Measurements from ENCODE around the gene C11orf52. TPM values are rescaled to one million over a fixed set of nuclear protein-coding genes. Genes with fewer than 3 reads are reported as not detected.

C11orf52 gene
- total RNA-seq, 1 experiment from 2014 or later, result 4.0 TPM

GRCh38 chr11:111908639-111909305 is 9.9 kb upstream of the C11orf52 start:
- H3K4ac ChIP-seq (ENCODE audit: low read depth, low read length), result no peak overlapping the region
- no peak overlapping the region for H3K14ac ChIP-seq (ENCODE audit: insufficient read depth, low read length)
- no peak overlapping the region for H2AK5ac ChIP-seq (ENCODE audit: insufficient read length, low read length)
- no peak overlapping the region for H3K27ac ChIP-seq (ENCODE audit: insufficient read length, low read depth, low read length)
- no peak for TF ChIP-seq CTCF (conservative IDR thresholded peaks at IDR 0.05)
- no peak overlapping the region for H2BK120ac ChIP-seq (ENCODE audit: low read depth, low read length, poor library complexity, severe bottlenecking)
- no peak overlapping the region for H3K9ac ChIP-seq (ENCODE audit: extremely low read depth, insufficient read length, low read length)
- no peaks in the 10 kb centered on the region for H3K27me3 ChIP-seq (ENCODE audit: insufficient read depth, low read length)
- no peak overlapping the region for H3K18ac ChIP-seq (ENCODE audit: insufficient read length, low read depth, low read length)
- no CpG with 5 or more reads among the region's 5 CpGs for WGBS (ENCODE audit: extremely low coverage, insufficient read length, low lambda C conversion rate)
- 0 out of 2 replicates have a peak, but pooled peaks cover 2% of the 10 kb centered on the region for H3K4me1 ChIP-seq (ENCODE audit: insufficient read depth, low read length)
- no peak overlapping the region for H2BK5ac ChIP-seq (ENCODE audit: insufficient read length, low read length)
- no peak overlapping the region for H3K56ac ChIP-seq (ENCODE audit: insufficient read length, low read depth, low read length)
- Mint-ChIP-seq H3K9me3 (0 out of 5 replicates have a peak, but pooled peaks cover 0 to 2% of the 10 kb centered on the region in 2 experiments), H3K36me3 (ENCODE audit: insufficient read depth in 1 of 3, low read depth in 3 of 3) (no peaks in the 10 kb centered on the region; a peak in 1 of 7 replicates), H3K27me3 (ENCODE audit: low read depth) (no peaks in the 10 kb centered on the region), H3K4me3 (no peak overlapping the region), H3K27ac (no peak overlapping the region), H3K4me1 (peaks cover 16 to 30% of the 10 kb centered on the region in 2 experiments)
- H3K23me2 ChIP-seq (ENCODE audit: insufficient read length, low read depth, low read length, poor library complexity, severe bottlenecking), result no peaks in the 10 kb centered on the region
- no peak overlapping the region for H4K91ac ChIP-seq (ENCODE audit: insufficient read length, low read depth, low read length)
- no peak for DNase-seq
- H2AFZ ChIP-seq (ENCODE audit: low read length), result no peak overlapping the region
- no peaks in the 10 kb centered on the region for H3K79me2 ChIP-seq (ENCODE audit: insufficient read depth, low read length)
- H3K9me3 ChIP-seq (ENCODE audit: control insufficient read depth, low read depth, low read length), result no peaks in the 10 kb centered on the region
- H2BK12ac ChIP-seq (ENCODE audit: insufficient read length, low read depth, low read length), result no peak overlapping the region
- H2BK20ac ChIP-seq (ENCODE audit: low read depth, low read length, poor library complexity, severe bottlenecking), result no peak overlapping the region
- H3T11ph ChIP-seq (ENCODE audit: low read length), result no peak overlapping the region
- H4K5ac ChIP-seq (ENCODE audit: insufficient read length, low read depth, low read length), result no peak overlapping the region
- H3K4me2 ChIP-seq (ENCODE audit: insufficient read depth, insufficient read length, low read length), result no peak overlapping the region
- H3K23ac ChIP-seq (ENCODE audit: insufficient read length, low read depth, low read length), result no peak overlapping the region
- no peak overlapping the region for H4K8ac ChIP-seq (replicated peaks; ENCODE audit: insufficient read length, low read depth, low read length)
- H4K20me1 ChIP-seq (ENCODE audit: control insufficient read depth, insufficient read depth, insufficient read length), result no peaks in the 10 kb centered on the region
- no peaks in the 10 kb centered on the region for H3K79me1 ChIP-seq (ENCODE audit: insufficient read depth, low read depth, low read length, poor library complexity, severe bottlenecking)
- no peak overlapping the region for H2BK15ac ChIP-seq (ENCODE audit: low read depth, low read length)

Measured in H9 (cell line).